GM19467 (cell line): Measurements from ENCODE around the gene DDX5.
"Not testable (repeated sequence)": the region's sequence is repeated elsewhere in the genome, so short reads cannot be mapped to it uniquely, and the experiment has no call there.

Experiments
- ATAC-seq: cut with Tn5 transposase; IDR thresholded peaks from one replicate; pipeline ENCODE4 v1.9.1; 2021; ENCODE audit warnings: mild to moderate bottlenecking, moderate library complexity; ENCODE audit not compliant: unreplicated experiment

DDX5 gene

GRCh38 chr17:64494121-64494520, 12.0 kb downstream of the DDX5 start:
- ATAC-seq = no peak

DNA sequence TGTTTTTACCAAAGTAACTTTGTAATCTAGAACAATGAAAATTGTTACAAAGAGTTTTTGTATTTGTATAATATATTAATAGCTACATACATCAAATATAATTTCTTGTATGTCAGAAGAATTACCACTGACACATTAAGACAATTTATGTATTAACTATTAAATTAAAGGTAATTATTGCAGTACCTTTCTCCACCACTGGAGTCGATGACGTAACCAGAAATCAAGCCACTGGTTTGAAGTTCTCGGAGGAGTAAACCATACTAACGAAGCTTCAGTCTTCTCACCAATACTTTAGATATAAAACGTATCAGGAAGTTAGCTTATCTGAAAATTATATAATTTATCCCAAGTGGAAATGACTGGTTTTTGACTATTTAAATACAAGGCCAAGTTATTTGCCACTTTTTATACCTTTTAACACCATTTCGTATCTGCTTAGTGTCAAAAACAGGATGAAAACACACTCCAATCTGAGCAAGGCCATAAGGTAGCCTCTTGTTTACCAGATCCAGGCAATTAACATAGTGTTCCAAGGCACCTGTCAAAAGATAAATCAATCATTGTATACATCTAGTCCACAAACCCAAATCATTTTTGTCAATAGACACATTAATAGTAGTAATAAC, 13.5 kb downstream of the DDX5 start:
- ATAC-seq = no peak

- ATAC-seq = no peak
These were observed 14.1 kb downstream of the DDX5 start for GRCh38 chr17:64491994-64492393.

DNA sequence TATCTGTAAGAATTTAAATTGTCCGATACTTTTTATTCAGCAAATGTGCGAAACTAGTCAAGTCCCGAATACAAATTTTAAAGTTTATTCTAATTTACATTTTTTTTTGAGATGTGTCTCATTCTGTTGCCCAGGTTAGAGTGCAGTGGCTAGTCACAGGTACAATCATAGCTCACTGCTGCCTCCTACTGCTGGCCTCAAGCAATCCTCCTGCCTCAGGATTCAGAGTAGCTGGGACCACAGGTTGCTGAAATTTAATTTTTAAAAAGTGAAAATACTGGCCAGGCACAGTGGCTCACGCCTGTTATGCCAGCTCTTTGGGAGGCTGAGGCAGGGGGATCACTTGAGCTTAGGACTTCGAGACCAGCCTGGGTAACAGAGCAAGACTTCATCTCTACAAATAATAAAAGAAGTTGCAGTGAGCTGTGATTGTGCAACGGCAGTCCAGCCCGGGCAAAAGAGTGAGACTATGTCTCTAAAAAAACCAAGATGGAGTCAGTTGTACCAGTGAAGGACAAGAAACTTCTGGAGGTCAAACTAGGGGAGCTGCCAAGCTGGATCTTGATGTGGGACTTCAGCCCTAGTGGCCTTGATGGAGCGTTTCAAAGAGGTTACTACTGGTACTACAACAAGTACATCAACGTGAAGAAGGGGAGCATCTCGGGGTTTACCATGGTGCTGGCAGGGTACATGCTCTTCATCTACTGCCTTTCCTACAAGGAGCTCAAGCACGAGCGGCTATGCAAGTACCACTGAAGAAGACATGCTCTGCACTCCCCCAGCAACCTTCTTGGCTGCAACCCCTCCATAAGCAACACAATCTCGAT, 14.8 kb downstream of the DDX5 start:
- no peak for ATAC-seq

GRCh38 chr17:64488301-64488700, 17.8 kb downstream of the DDX5 start:
- no peak for ATAC-seq

DNA sequence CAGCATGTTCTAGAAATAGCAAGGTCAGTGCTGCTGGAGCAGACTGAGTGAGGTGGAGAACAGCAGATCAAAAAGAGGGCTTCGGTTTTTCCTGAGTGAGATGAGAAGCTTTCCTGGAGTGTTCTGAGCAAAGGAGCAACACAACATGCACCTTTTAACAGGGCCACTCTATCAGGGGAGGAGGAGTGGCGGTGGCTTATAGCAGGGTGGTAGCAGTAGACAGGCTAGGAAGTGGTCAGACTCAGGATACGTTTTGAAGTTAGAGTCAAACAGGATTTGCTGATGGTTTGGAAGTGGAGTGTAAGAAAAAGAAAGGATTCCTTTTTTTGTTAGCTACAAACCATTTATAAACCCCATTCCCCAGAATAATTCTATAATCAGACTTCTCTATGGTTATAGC, 21.7 kb downstream of the DDX5 start:
- no peak for ATAC-seq

- no peak for ATAC-seq
These were observed 25.1 kb downstream of the DDX5 start for GRCh38 chr17:64480951-64481350.

DNA sequence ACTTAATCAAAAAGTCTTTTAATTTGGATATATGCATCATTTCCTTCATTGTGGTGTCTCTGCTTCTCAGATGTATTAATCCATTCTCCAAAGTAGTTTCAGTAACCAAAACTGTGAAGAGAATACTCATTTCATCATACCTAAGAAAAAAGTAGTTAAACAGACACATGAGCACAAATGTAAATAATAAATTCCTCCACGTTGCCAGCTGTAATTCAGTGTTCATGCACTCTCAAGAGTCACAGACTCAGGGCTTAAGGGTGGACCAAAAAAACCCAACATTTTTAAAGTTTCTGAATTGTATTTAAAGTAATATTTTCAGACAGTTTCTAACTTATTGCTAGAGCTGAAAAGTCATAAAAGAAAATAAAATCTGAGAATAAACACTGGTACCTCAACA, 28.2 kb downstream of the DDX5 start:
- ATAC-seq = no peak

DNA sequence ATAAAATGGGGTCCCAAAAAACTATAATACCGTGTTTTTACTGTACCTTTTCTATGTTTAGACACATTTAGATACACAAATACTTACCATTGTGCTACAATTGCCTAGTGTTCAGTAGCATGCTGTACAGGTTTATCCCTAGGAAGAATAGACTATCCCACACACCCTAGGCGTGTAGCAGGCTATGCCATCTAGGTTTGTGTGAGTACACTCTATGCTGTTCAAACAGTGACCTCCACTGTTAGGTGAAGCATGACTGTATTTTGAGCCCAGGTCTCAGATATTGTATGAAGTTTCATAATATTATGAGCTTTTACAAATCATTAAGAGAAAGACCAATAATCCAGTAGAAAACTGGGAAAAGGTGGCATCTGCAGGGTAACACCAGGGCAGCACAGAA, 33.5 kb downstream of the DDX5 start:
- ATAC-seq = no peak

GRCh38 chr17:64471440-64471839, 34.6 kb downstream of the DDX5 start:
- ATAC-seq = no peak

- no peak for ATAC-seq
These were observed 35.5 kb downstream of the DDX5 start for GRCh38 chr17:64470625-64471024.

GRCh38 chr17:64466834-64467233, 39.3 kb downstream of the DDX5 start:
- not testable (repeated sequence) for ATAC-seq

DNA sequence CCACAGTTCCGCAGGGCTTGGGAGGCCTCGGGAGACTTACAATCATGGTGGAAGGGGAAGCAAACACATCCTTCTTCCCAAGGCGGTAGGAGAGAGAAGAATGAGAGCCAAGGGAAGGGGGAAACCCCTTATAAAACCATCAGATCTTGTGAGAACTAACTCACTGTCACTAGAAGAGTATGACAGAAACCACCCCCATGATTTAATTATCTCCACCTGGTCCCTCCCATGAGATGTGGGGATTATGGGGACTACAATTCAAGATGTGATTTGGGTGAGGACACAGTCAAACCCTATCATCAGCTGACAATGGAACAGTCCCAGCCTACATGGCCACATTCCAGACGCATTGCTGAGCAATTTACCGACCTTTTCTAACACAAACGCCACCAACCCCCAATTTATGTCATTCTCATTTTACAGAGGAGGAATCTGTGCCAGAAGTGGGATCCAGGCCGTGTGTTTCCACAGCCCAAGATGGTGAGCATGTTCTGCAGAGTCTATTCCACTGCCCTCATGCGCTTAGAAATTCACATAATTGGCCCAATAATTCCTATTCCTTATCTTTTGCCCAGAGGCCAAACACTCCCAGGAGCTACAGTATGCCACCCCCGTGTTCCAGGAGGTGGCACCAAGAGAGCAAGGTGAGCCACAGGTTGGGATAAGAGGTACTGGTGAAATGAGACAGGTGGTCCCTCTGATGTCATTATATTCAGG, 39.9 kb downstream of the DDX5 start:
- no peak for ATAC-seq

- ATAC-seq = no peak
These were observed 44.3 kb downstream of the DDX5 start for GRCh38 chr17:64461788-64462187.

- no peak for ATAC-seq
These were observed 45.1 kb downstream of the DDX5 start for GRCh38 chr17:64460955-64461354.

GRCh38 chr17:64459818-64460217, 46.3 kb downstream of the DDX5 start:
- ATAC-seq = not testable (repeated sequence)

DNA sequence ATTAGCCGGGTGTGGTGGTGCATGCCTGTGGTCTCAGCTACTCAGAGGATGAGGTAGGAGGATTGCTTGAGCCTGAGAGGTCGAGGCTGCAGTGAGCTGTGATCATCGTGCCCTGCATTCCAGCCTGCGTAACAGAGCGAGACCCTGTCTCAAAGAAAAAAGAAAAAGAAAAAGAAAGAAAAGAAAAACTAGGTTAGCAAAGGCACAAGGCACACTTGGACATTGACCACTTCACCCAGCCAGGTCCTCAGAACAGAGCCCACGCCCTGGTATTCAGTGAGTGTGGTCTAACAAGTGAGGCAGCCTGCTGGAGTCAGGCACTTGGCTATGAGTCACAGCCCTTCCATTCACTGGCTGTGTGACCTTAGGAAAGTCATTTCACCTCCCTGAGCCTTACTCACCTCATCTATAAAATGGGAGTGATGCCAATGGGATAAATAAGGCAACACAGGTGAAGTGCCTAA, 46.8 kb downstream of the DDX5 start:
- no peak for ATAC-seq

DNA sequence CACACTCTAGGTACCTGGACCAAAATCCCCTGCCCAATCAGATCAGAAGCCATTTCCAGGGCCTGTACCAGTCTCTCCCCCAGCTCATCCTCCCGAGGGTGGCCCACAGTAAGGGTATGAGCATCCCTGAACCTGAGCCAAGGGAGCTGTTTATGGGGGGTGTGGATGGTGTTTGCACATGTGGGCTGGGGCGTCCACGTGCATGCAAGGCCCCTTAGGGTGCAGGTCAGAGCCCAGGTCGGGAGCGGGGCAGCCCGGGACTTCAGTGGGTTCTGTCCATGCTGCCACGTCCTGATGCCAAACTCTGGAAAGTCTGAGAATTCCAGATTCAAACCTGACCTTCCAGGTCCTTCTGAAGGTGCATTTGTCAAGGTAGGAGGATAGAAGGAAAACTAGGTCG, 47.3 kb downstream of the DDX5 start:
- ATAC-seq = no peak

- no peak for ATAC-seq
These were observed 48.9 kb downstream of the DDX5 start for GRCh38 chr17:64457156-64457555.

DNA sequence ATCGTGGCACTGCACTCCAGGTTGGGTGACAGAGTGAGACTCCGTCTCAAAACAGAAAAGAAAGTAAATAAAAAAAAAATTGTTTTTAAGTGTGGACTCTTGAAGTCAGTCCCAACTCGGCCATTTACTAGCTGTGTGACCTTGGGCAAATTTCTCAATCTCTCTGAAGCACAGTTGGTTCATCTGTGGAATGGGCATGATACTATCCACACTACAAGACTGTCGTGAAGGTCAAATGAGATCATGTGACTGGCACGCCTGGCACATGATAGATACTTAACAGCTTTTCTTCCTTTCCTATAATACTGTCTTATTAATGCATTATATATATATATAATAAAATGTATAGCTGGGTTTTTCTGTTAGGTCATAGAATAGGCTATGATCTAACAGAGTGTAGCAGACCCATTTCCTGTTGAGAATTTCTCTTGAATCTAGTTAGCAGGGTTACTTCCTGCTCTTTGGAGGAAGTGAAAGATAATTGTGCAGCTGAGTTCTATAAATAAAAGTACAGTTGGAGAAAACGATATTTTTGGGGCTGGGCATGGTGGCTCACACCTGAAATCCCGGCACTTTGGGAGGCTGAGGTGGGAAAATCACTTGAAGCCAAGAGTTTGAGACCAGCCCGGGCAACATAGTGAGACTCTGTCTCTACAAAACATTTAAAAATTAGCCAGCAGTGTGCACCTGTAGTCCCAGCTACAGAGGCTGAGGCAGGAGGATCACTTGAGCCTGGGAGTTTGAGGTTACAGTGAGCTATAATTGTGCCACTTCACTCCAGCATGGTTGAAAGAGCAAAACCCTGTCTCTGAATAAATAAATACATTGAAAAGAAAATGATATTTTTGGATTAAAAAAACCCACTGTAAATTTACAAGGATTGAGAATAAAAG, 49.9 kb downstream of the DDX5 start:
- no peak for ATAC-seq

GRCh38 chr17:64449545-64449944, 56.5 kb downstream of the DDX5 start:
- ATAC-seq = no peak
